COLO668 (cell line): ENCODE results near the gene PTPN9.
A peak's percentile ranks its signal among the peaks of the same experiment; 100 is the strongest.
"Not testable (repeated sequence)": the region's sequence is repeated elsewhere in the genome, so short reads cannot be mapped to it uniquely, and the experiment has no call there.

Source experiments
- DNase-seq: peaks from one replicate; lab custom pipeline; 2025; ENCODE audit not compliant: unreplicated experiment; lab: John Stamatoyannopoulos, UW

Gene PTPN9

GRCh38 chr15:75532413-75533250, 46.5 kb downstream of the PTPN9 start:
- DNase-seq: peak; percentile 41

DNA sequence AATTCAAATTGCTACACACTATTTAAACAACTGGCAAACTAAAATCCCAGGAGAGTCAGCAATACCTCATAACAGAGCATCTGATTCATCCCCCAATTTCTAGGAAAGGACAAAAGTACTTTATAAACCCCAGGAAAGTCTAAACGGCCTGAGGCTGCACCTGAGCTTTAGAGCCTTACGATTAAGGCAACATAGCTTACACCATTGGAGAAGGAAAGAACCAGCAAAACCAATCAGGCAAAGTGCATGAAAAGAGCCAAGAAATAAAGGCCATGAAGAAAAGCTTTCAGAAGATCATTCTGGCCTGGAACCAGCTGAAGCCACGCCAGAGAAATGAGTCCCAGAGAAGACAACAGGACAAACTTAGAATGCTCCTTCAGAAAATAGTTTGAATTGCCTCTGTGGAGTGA, 48.1 kb downstream of the PTPN9 start:
- DNase-seq: no peak

DNA sequence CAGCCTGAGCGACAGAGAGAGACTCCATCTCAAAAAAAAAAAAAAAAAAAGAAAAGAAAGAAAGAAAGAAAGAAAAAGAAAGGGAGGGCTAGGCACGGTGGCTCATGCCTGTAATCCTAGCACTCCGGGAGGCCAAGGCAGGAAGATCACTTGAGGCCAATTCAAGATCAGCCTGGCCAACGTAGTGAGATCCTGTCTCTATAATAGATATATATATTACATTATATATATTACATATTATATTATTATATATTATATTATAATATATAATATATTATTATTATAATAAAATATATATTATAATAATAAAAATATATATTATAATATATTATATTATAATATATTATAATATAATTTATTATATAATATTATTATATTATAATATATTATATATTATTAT, 48.9 kb downstream of the PTPN9 start:
- no peak for DNase-seq

DNA sequence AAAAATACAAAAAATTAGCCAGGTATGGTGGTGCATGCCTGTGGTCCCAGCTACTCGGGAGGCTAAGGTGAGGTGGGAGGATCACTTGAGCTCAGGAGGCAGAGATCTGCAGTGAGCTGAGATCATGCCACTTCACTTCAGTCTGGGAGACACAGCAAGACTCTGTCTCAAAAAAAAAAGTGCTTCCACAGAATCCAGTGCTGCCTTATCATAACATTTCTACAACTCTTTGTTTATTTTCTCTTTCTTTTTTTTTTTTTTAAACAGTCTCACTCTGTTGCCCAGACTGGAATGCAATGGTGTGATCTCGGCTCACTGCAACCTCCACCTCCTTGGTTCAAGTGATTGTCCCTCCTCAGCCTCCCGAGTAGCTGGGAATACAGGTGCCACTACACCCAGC, 53.4 kb downstream of the PTPN9 start:
- DNase-seq: not testable (repeated sequence)

DNA sequence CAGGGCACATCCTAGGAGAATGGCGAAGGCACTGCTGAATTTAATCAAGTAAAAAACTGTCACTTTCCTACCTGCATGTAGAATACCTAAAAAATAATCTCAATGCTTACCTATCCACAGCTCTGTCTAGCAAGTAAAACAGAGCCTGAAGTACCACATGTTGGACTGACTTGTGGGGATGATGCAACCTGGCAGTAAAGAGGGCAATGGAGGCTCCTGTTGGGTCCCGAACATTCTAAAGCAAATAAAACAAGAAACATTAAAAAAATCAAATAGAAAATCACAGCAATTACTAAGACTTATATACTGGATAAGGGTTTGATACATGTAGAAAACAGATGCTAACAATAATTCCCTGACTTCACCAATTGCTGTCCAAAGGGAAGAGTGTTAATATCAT, 56.1 kb downstream of the PTPN9 start:
- no peak for DNase-seq

DNA sequence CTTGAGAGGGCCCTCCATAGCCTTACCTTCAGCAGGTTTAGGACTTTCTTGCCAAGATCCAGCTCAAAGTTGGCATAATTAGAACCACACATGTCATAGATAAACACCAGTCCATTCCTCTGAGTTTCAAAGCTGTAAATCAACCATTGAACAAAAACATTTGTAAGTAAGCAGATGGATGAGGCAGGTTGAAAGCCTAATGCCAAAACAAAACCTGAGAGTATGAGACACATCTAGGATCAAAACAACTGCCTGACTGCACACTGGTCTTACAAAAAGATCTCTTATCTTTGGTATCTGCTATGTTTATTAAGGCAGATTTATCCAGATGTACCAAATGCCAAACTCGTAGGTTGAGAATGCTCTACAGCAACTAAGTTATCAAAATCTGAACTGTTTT, 61.9 kb downstream of the PTPN9 start:
- DNase-seq: no peak

GRCh38 chr15:75508840-75509532, 70.1 kb downstream of the PTPN9 start:
- no peak for DNase-seq

DNA sequence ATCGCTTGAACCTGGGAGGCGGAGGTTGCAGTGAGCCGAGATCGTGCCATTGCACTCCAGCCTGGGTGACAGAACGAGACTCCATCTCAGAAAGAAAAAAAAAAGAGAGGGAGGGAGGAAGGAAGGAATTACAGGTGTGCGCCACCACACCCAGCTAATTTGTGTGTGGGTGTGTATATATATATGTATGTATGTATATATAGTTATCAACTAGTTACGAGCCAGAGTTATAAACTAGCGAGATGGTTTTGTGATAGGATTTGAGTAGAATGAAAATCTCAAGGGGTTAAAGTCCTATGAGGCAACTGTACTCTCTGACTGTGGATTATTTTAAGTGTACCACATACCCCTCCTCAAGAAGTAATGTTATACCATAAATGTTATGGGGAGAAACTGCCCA, 76.8 kb downstream of the PTPN9 start:
- no peak for DNase-seq

GRCh38 chr15:75493732-75494131, 85.4 kb downstream of the PTPN9 start:
- no peak for DNase-seq

DNA sequence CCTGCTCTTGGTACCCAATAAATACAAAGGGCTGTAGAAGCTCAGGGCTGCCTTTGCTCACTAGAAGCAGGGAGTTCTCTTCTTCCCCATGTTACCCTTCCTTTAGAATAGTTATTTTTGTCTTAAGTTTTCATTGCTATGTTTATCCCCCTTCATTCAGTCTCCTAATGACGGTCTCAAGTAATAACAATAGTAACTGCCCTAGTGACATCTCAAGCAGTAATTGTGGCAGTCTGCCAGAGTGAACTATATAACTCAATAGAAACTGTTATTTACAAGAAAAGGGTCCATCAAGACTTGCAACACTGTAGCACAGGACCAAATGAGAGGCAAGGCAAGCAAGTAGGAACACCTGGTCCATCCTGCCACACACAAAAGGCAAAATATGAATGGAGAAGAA, 95.2 kb downstream of the PTPN9 start:
- no peak for DNase-seq

DNA sequence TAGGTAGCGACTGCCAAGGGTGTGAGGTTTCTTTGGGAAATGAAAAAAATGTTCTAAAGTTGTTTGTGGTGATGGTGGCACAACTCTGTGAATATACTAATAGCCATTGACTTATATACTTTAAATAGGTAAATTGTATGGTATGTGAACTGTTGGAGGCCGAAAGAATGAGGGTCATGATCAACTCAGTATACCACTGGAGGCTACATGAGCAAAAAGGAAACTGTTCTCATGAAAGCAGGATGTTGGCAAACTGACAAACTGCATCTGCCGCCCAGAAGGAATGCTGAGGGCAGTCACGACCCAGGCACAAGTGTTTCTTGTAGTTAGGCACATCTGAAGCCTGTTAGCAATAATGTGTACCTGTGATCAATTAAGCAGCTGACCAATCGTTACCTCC, 95.6 kb downstream of the PTPN9 start:
- DNase-seq: not testable (repeated sequence)

GRCh38 chr15:75483106-75483505, 96.0 kb downstream of the PTPN9 start:
- no peak for DNase-seq

DNA sequence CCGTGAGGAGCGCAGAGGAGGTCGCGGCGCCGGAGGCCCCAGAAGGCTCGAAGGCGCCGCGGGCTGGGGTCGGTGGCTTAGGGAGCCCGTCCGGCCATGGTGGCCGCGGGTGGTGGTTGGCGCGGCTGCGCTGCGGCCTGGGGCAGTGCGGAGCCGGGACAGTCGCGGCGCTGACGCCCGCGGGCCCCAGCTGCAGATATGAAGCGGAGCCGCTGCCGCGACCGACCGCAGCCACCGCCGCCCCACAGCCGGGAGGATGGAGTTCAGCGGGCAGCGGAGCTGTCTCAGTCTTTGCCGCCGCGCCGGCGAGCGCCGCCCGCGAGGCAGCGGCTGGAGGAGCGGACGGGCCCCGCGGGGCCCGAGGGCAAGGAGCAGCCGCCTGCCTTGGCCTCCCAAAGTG, 98.7 kb downstream of the PTPN9 start:
- DNase-seq: not testable (repeated sequence)

GRCh38 chr15:75479670-75480069, 99.4 kb downstream of the PTPN9 start:
- DNase-seq: no peak

DNA sequence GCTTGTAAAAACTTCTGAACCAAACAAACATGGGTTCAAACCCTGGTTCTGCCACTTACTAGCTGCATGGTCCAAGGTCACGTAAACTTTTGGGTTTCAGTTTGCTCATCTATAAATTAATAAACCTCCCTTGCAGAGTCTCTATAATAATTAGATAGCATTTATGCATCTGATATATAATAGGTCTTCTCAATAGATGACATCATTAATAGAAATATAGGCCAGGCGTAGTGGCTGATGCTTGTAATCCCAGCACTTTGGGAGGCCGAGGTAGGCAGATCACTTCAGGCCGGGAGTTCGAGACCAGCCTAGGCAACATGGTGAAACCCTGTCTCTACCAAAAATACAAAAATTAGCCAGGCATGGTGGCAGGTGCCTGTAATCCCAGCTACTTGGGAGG, 102.0 kb downstream of the PTPN9 start:
- not testable (repeated sequence) for DNase-seq

DNA sequence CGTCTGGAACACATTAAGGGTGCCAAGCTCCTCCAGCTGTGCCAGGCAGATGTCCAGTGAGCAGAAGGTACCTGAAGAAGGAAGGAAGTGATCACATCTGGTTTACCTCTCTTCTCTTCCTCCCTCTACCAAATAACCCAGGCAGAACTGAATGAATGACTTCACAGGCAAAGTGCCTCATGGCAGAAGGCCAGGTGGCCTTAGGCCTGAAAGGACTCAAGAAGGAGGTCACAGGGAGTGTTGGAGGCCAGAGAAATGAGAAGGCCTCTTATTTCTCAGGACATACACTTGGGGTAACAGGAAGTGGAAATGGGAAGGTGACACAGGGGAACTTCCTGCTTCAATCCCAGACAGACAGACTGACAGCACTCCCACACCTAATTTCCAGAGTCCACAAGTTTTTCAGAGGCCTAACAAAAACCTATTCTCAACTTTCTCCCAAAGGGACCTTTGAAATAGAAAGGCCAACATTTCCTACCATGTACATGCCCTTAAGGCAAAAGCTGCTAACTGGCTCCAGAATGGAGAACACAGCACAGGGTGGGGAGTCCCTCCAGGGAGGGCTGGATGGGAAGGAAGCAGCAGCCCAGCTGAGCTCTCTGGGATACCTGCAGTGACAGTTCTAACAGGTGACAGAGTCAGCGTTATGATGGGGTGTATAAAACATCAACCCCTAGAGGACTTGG, 110.1 kb downstream of the PTPN9 start:
- DNase-seq: no peak

GRCh38 chr15:75460646-75461045, 118.5 kb downstream of the PTPN9 start:
- DNase-seq: no peak

- DNase-seq: no peak
Measured at GRCh38 chr15:75459581-75459980, 119.5 kb downstream of the PTPN9 start.

GRCh38 chr15:75456710-75457109, 122.4 kb downstream of the PTPN9 start:
- no peak for DNase-seq

DNA sequence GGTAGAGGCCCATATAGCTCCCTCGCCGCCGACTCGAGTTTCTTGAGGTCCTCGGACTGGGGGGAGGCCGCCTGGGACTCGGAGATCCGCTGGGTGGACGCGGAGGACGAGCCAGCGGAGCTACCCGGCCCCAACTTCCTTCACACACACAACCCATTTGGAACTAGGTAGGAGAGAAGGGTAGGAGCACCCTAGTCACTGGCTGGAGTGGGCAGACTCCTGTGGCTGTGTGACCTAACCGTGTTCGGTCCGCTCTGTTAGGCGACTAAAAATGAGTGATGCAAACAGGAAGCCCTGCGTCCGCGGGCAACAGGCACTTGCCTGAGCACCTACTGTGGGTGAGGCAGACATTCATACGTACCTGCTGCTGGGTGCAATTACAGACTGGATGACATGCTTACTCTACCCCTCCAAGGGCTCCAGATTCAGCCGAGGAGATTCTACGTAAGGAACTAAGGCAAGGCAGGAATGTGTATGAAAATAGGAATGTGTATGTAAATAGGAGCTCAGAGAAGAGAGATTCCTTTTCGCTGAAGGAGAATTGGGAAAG, 123.1 kb downstream of the PTPN9 start:
- DNase-seq: peak; percentile 45

- DNase-seq: peak; percentile 84
Measured at GRCh38 chr15:75455424-75455981, 123.6 kb downstream of the PTPN9 start.
